Vagina (tissue), 2 donors: Measurements from ENCODE around the gene SOX12.

Experiments
- POLR2A ChIP-seq, 2 donors: fragments of 450-650 bp; IDR thresholded peaks; one replicate each; pipeline ENCODE4 v1.6.1; 2017; ENCODE audit warnings: antibody characterized with exemption in 2 of 2, mild to moderate bottlenecking in 2 of 2, moderate library complexity in 2 of 2
- TF ChIP-seq, protein P1 (sequence below), 3 experiments: fragments of 450-650 bp in 2 of 3; fragments of 200-600 bp in 1 of 3; sonication (generic) in 1 of 3; IDR thresholded peaks; one replicate each; pipeline ENCODE4 v1.5.1; 2017 to 2019; ENCODE audit warnings: antibody characterized with exemption in 3 of 3, mild to moderate bottlenecking in 2 of 3, moderate library complexity in 2 of 3

DNA sequence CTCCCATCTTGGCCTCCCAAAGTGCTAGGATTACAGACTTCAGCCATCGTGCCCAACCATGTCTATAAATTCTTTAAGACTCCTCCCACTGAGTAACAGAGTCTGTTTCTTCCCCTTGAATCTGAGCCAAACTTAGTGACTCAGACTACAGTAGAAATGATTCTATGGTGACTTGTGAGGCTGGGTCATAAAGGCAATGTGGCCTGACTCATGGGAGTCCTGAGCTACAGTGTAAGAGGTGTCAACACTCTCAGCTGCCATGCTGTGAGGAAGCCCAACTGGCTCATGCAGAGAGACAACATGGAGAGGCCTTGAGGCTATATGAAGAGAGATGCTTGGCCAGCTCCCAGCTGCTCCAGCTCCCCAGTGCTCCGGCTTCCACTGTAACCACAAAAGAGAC, 16.3 kb downstream of the SOX12 start:
- TF ChIP-seq, protein P1, sequence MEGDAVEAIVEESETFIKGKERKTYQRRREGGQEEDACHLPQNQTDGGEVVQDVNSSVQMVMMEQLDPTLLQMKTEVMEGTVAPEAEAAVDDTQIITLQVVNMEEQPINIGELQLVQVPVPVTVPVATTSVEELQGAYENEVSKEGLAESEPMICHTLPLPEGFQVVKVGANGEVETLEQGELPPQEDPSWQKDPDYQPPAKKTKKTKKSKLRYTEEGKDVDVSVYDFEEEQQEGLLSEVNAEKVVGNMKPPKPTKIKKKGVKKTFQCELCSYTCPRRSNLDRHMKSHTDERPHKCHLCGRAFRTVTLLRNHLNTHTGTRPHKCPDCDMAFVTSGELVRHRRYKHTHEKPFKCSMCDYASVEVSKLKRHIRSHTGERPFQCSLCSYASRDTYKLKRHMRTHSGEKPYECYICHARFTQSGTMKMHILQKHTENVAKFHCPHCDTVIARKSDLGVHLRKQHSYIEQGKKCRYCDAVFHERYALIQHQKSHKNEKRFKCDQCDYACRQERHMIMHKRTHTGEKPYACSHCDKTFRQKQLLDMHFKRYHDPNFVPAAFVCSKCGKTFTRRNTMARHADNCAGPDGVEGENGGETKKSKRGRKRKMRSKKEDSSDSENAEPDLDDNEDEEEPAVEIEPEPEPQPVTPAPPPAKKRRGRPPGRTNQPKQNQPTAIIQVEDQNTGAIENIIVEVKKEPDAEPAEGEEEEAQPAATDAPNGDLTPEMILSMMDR (IDR thresholded peaks at IDR 0.05), result no peak
- TF ChIP-seq POLR2A (IDR thresholded peaks at IDR 0.05), result no peak
